Neural crest cell (in vitro differentiated cells): ENCODE measurements around the gene ADCY2. TPM values are rescaled to one million over a fixed set of nuclear protein-coding genes. Genes with fewer than 3 reads are reported as not detected.
A peak's percentile ranks its signal among the peaks of the same experiment; 100 is the strongest.

Experiments
- DNase-seq: peaks from one replicate; pipeline ENCODE4 v3.0.0; 2021; ENCODE audit warnings: low read depth, mixed read lengths, low spot score
- H3K27ac Mint-ChIP-seq: one replicate; pipeline ENCODE4 v1.8.0; 2021; ENCODE audit warnings: mild to moderate bottlenecking, mixed read lengths; ENCODE audit not compliant: unreplicated experiment
- H3K27me3 Mint-ChIP-seq: 2 replicates; pipeline ENCODE4 v1.8.0; 2021; ENCODE audit warnings: low read depth, mild to moderate bottlenecking, mixed read lengths
- H3K36me3 Mint-ChIP-seq: 2 replicates; pipeline ENCODE4 v1.8.0; 2021; ENCODE audit warnings: low read depth, mild to moderate bottlenecking, mixed read lengths
- H3K4me1 Mint-ChIP-seq: 2 replicates; pipeline ENCODE4 v1.8.0; 2021; ENCODE audit warnings: mixed read lengths
- H3K4me3 Mint-ChIP-seq: one replicate; pipeline ENCODE4 v1.8.0; 2021; ENCODE audit warnings: mild to moderate bottlenecking, mixed read lengths
- H3K9me3 Mint-ChIP-seq: 2 replicates; pipeline ENCODE4 v1.8.0; 2021; ENCODE audit warnings: mixed read lengths
- CTCF ChIP-seq: fragments of 200-600 bp; sonication (generic); conservative IDR thresholded peaks from 2 replicates; pipeline ENCODE4 v1.5.0; 2021; ENCODE audit warnings: antibody characterized with exemption, mild to moderate bottlenecking
- total RNA-seq: library from RNA; stranded (reverse); gene quantifications from 2 replicates; pipeline ENCODE4 v1.2.1, GENCODE V29; 2021

Gene ADCY2
- total RNA-seq, 1 donor from 2014 or later, result 3.5 TPM

DNA sequence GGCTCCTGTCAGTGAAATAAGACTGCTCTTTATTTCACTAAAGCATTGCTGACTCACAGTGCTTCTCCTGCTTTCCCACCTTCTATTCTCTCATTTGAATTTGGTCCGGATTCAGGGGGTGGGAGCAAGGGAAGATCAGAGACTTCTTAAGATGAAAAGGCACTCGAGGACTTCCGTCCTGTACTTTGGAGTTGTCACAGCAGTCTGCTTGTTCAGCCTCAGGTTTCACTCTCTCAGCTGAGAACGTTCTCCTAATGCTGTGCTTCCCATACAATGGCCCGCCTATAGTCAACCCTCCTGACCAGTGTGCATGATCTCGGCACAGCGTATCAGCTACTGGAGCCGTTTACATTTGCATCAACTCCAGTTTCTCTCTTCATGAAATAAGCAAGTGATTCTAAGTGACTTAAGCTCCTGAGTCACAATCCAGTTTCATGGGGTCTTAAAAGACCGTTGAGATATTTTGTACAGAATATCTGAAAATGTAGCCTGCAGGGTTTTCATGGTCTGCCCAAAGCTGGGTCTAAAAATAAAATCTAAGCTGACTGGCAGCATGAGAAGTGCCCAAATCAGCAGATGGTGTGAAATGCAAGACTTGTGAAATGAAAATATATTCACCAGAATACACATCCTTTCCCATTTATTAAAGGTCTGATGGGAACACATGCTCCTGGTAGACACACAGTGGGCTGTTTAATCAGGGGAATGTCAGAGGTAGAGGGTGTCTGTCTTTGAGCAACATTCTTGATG is 145.0 kb downstream of the ADCY2 start:
- Mint-ChIP-seq H3K4me3 (no peak overlapping the region), H3K27ac (peak overlapping the region; percentile 50), H3K36me3 (no peaks in the 10 kb centered on the region), H3K4me1 (peaks cover 14% of the 10 kb centered on the region), H3K27me3 (peaks cover 2% of the 10 kb centered on the region), H3K9me3 (no peaks in the 10 kb centered on the region)
- no peak for TF ChIP-seq CTCF
- DNase-seq, result no peak

GRCh38 chr5:7541898-7542297 is 146.0 kb downstream of the ADCY2 start:
- Mint-ChIP-seq H3K27me3 (peaks cover 2% of the 10 kb centered on the region), H3K4me1 (peaks cover 17% of the 10 kb centered on the region), H3K4me3 (no peak overlapping the region), H3K9me3 (no peaks in the 10 kb centered on the region), H3K36me3 (no peaks in the 10 kb centered on the region), H3K27ac (no peak overlapping the region)
- no peak for DNase-seq
- no peak for TF ChIP-seq CTCF

DNA sequence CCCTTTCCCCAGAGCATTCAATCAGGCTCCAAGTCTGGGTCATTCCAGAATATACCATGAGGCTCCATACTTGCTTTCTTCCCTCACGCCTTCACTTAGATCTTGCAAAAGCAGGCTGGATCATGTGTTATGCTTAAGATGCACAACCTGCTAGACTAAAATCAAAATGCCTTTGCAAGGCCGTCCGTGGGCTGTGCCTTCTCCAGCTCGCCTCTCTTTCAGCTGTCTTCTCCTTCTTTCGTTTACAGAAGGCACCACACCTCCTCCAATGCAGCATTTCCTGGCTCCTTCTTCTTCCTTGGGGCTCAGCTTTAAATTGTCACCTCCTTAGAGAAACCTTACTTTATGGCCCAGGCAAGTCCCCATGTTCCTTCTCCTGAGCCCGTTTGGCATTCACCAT is 150.6 kb downstream of the ADCY2 start:
- Mint-ChIP-seq H3K36me3 (no peaks in the 10 kb centered on the region), H3K27me3 (no peaks in the 10 kb centered on the region), H3K27ac (no peak overlapping the region), H3K9me3 (peaks cover 5% of the 10 kb centered on the region), H3K4me3 (no peak overlapping the region), H3K4me1 (peaks cover 13% of the 10 kb centered on the region)
- TF ChIP-seq CTCF, result no peak
- DNase-seq, result no peak

- no peak for TF ChIP-seq CTCF
- H3K27me3 Mint-ChIP-seq, result no peaks in the 10 kb centered on the region
- no peak overlapping the region for H3K4me3 Mint-ChIP-seq
- peaks cover 5% of the 10 kb centered on the region for H3K9me3 Mint-ChIP-seq
- H3K36me3 Mint-ChIP-seq, result no peaks in the 10 kb centered on the region
- H3K4me1 Mint-ChIP-seq, result peaks cover 30% of the 10 kb centered on the region
- DNase-seq, result no peak
- H3K27ac Mint-ChIP-seq, result no peak overlapping the region
These were observed 152.7 kb downstream of the ADCY2 start for GRCh38 chr5:7548596-7548995.

GRCh38 chr5:7565559-7565958 is 169.6 kb downstream of the ADCY2 start:
- H3K27ac Mint-ChIP-seq, result no peak overlapping the region
- no peak for DNase-seq
- H3K27me3 Mint-ChIP-seq, result no peaks in the 10 kb centered on the region
- H3K9me3 Mint-ChIP-seq, result no peaks in the 10 kb centered on the region
- peaks cover 16% of the 10 kb centered on the region for H3K4me1 Mint-ChIP-seq
- no peak overlapping the region for H3K4me3 Mint-ChIP-seq
- TF ChIP-seq CTCF, result no peak
- H3K36me3 Mint-ChIP-seq, result no peaks in the 10 kb centered on the region
